ENCODE measurements around the gene MORN3. TPM values are rescaled to one million over a fixed set of nuclear protein-coding genes. Genes with fewer than 3 reads are reported as not detected.
"Not testable (repeated sequence)": the region's sequence is repeated elsewhere in the genome, so short reads cannot be mapped to it uniquely, and the experiment has no call there.

MORN3 gene
- total RNA-seq, 3 donors from 2014 or later, result 0.29 to 2.0 TPM; not detected in 1

GRCh38 chr12:121702944-121703343 lies 33.5 kb upstream of the MORN3 start:
- Histone ChIP-seq H3K4me1 (no peaks in the 10 kb centered on the region), H3K27ac (no peak overlapping the region), H3K4me3 (no peak overlapping the region), H3K9me3 (no peaks in the 10 kb centered on the region), H3K27me3 (no peaks in the 10 kb centered on the region), H3K36me3 (no peaks in the 10 kb centered on the region)
- intact Hi-C loops (cut with DNase I; ENCODE audit: low total_unique reads), result loop anchor here (10.0 kb wide), 1 partner anchor 72 kb away; no protein-coding TSS in a partner anchor
- no peak for TF ChIP-seq POLR2AphosphoS5 (IDR thresholded peaks at IDR 0.05)
- no peak for TF ChIP-seq CTCF (IDR thresholded peaks at IDR 0.05)
- TF ChIP-seq POLR2A (IDR thresholded peaks at IDR 0.05), result no peak
- no peak for DNase-seq (ENCODE audit: low spot score in 2 of 2)

GRCh38 chr12:121701667-121702277 lies 32.3 kb upstream of the MORN3 start:
- H3K27ac ChIP-seq, result peak overlapping the region; percentile 17 to 30
- intact Hi-C loops (cut with DNase I; ENCODE audit: low total_unique reads), result loop anchor here (10.0 kb wide), 1 partner anchor 73 kb away; no protein-coding TSS in a partner anchor
- no peak for DNase-seq (ENCODE audit: low spot score in 2 of 2)

GRCh38 chr12:121697861-121698260 lies 28.4 kb upstream of the MORN3 start:
- H3K27me3 ChIP-seq; H3K9me3 ChIP-seq; DNase-seq (ENCODE audit: low spot score in 2 of 2); H3K27ac ChIP-seq; H3K36me3 ChIP-seq; intact Hi-C loops (cut with DNase I; ENCODE audit: low total_unique reads); H3K4me3 ChIP-seq; H3K4me1 ChIP-seq: not testable (repeated sequence)

More at GRCh38 chr12:121701667-121702277, 32.3 kb upstream of the MORN3 start:
- Histone ChIP-seq H3K27me3 (no peaks in the 10 kb centered on the region), H3K36me3 (no peaks in the 10 kb centered on the region), H3K4me1 (no peaks in the 10 kb centered on the region), H3K4me3 (no peak overlapping the region), H3K9me3 (no peaks in the 10 kb centered on the region)
- TF ChIP-seq POLR2AphosphoS5 (IDR thresholded peaks at IDR 0.05) (no peak), POLR2A (IDR thresholded peaks at IDR 0.05) (no peak), CTCF (IDR thresholded peaks at IDR 0.05) (no peak)

- H3K9me3 ChIP-seq, result no peaks in the 10 kb centered on the region
- H3K36me3 ChIP-seq, result no peaks in the 10 kb centered on the region
- intact Hi-C loops (cut with DNase I; ENCODE audit: low total_unique reads), result no loop called here
- no peak overlapping the region for H3K4me3 ChIP-seq
- H3K27ac ChIP-seq, result no peak overlapping the region
- H3K27me3 ChIP-seq, result no peaks in the 10 kb centered on the region
- TF ChIP-seq POLR2A (IDR thresholded peaks at IDR 0.05), result no peak
- peak; percentile 79 to 83 (median 80) for TF ChIP-seq CTCF (IDR thresholded peaks at IDR 0.05)
- TF ChIP-seq POLR2AphosphoS5 (IDR thresholded peaks at IDR 0.05), result no peak
- H3K4me1 ChIP-seq, result no peaks in the 10 kb centered on the region
- no peak for DNase-seq (ENCODE audit: low spot score in 2 of 2)
Observed at GRCh38 chr12:121697093-121697698, 27.7 kb upstream of the MORN3 start.

- DNase-seq (ENCODE audit: low spot score in 2 of 2), result no peak
- Histone ChIP-seq H3K27ac (no peak overlapping the region), H3K36me3 (no peaks in the 10 kb centered on the region), H3K9me3 (no peaks in the 10 kb centered on the region), H3K4me3 (no peak overlapping the region), H3K4me1 (no peaks in the 10 kb centered on the region), H3K27me3 (no peaks in the 10 kb centered on the region)
- intact Hi-C loops (cut with DNase I; ENCODE audit: low total_unique reads), result no loop called here
- TF ChIP-seq POLR2A (IDR thresholded peaks at IDR 0.05) (no peak), POLR2AphosphoS5 (IDR thresholded peaks at IDR 0.05) (no peak), CTCF (IDR thresholded peaks at IDR 0.05) (no peak)
Observed at GRCh38 chr12:121693155-121693687, 23.8 kb upstream of the MORN3 start.

GRCh38 chr12:121692744-121693143 lies 23.3 kb upstream of the MORN3 start:
- DNase-seq (ENCODE audit: low spot score in 2 of 2); H3K4me3 ChIP-seq; H3K9me3 ChIP-seq; H3K36me3 ChIP-seq; H3K27ac ChIP-seq; H3K4me1 ChIP-seq; intact Hi-C loops (cut with DNase I; ENCODE audit: low total_unique reads); H3K27me3 ChIP-seq: not testable (repeated sequence)
